T-helper 9 cell (primary cell): ENCODE data around the gene FAM118A.
"Not testable (repeated sequence)": the region's sequence is repeated elsewhere in the genome, so short reads cannot be mapped to it uniquely, and the experiment has no call there.

Source experiments
- DNase-seq: peaks from one replicate; pipeline ENCODE4 v3.0.0-alpha.2; 2020

FAM118A gene

DNA sequence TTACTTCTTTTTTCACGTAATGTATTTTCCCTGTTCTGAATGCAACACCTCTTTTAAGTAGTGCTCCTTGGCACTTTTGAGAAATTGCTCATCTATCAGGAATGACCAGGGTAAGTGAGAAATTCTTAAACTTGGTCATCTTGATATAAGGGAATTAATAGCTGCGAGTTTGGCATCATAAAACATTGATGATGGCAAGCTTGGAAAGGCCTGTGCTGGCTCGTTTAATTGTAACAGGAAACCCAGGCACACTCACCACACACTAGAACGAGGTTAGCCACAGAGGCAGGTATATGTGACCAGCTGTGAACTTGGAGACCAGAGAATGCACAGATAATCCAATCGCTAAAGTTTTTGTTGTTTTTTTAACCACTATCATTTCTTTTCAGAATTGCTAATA, 24.3 kb downstream of the FAM118A start:
- DNase-seq: no peak

DNA sequence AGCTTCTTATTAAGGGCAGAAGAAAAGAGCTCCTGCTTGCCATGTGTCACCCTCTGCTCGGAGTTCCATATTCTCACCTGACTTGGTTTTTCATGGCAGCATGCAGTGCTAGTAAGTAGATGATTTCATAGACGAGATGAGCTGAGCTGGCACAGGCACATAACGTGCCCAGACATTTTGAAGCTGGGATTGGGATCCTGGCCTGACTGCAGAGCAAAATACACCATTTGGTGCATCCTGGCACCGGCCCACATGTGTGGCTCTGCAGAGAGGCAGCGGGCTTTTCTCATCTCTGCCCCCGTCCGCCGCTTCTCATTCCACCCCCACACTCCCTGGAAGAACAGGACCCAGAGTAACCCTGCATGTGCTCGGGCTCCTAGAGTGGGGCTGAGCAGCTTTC, 24.8 kb downstream of the FAM118A start:
- DNase-seq: no peak

DNA sequence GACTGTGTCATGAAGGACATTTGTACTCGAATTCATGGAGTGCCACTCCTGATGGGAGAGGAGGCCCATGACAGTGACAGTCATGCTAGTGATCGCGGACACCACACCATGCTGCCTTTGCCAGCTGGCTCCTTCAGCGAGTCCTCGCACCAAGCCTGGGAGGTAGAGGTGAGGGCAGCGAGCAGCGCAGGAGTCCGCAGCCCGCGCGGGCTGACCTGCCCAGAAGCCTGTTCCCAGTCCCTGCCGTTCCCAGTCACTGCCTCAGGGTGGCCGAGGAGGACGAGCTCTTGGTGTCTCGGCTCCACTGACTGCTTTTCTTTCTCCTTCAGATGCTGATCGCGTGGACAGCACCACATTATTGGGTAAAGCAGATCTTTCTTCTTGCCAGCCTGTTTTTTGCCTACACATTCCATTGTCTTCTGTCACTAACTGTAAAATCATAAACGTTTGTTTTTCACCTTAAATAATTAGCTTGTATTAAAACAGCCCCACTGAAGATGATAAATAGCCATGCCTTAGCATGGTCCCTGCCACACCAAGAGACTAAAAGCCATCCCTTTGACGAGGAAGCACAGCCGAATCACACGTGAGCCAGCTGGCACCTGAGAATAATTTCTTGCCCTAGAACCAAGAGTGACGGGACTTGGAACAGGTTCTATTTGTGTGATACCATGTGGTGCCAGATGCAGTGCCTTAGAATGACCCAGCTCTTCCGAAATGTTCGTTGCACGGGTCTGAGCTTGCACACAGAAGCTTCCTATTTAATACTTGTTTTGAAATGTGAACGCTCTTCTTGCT, 25.5 kb downstream of the FAM118A start:
- no peak for DNase-seq

- DNase-seq: no peak
Measured at GRCh38 chr22:45335854-45336522, 26.3 kb downstream of the FAM118A start.

GRCh38 chr22:45336971-45337431, 27.3 kb downstream of the FAM118A start:
- no peak for DNase-seq

- DNase-seq: no peak
Measured at GRCh38 chr22:45337536-45337935, 27.8 kb downstream of the FAM118A start.

DNA sequence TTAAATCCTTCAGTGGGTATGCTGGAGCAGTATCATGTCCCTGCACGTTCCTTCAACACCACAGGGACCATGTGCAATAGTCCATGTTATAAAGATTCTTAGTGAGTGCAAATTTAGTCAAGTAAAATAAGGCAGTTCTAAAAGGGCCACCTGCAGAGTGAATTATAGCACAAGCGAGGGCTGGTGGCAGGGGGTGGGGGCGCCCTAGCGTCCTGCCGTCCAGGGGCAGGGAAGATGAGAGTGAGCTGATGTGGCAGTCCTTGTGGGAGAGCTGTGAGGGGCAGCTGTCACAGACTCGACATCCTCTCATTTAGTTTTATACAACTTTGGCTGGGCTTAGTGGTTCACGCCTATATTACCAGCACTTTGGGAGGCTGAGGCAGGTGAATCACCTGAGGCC, 29.1 kb downstream of the FAM118A start:
- DNase-seq: no peak

DNA sequence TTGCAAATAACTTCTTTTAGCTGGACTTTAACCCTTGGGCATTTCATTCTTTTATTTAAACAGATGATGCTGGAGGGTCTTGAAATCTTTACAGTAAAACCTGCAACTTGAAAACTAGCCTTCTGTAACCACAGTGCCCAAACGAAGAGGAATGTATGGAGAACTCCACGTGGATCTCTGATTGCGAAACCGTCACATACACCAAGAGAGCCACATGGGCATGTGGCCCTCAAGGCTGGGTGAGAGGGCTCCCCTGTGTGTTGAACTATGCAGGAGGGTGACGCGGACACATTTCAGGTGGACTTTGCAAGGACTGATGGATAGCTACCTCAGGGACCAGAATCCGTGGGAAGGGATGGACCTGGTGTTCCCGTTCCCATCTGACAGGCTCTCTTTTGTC, 30.6 kb downstream of the FAM118A start:
- DNase-seq: no peak

- DNase-seq: no peak
Measured at GRCh38 chr22:45341498-45341897, 31.8 kb downstream of the FAM118A start.

- no peak for DNase-seq
Measured at GRCh38 chr22:45343143-45343542, 33.4 kb downstream of the FAM118A start.

GRCh38 chr22:45344334-45344733, 34.6 kb downstream of the FAM118A start:
- DNase-seq: no peak

DNA sequence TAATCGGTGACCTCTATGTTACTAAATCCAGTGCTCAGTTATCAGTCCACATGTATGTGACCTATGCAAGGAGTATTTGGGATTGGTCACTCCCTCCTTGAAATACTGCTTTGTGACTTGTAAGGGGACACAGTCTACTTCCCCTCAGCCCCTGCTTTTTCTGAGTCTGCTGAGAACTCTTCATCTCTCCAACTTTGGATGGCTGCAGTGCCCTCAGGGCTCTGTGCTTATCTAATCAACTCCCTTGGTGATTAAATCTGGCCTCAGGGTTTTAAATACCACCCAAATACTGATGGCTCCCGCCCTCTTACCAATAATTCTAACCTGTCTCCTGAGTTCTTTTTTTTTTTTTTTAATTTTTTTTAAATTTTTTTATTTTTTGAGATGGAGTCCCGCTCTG, 40.2 kb downstream of the FAM118A start:
- no peak for DNase-seq

GRCh38 chr22:45351956-45352355, 42.2 kb downstream of the FAM118A start:
- no peak for DNase-seq

- DNase-seq: not testable (repeated sequence)
Measured at GRCh38 chr22:45352757-45353156, 43.0 kb downstream of the FAM118A start.

DNA sequence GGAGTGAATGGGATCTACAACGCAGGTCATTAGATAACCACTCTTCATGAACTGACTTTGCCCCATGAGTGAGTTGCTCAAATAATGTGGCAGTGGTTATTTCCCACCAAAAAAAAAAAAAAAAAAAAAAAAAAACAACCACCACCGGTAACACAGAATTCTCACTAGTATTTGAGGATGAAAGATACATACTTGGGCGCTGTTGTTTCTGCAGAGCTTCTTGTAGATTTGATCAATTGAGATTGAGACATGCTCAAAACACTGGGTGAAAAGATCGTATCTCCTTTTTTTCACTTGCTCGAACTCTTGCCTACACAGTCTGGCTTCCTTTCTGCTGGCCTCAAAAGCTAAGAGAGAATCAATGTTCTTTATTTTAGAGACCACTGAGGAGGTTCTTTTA, 44.1 kb downstream of the FAM118A start:
- no peak for DNase-seq

GRCh38 chr22:45357490-45357889, 47.8 kb downstream of the FAM118A start:
- DNase-seq: no peak

DNA sequence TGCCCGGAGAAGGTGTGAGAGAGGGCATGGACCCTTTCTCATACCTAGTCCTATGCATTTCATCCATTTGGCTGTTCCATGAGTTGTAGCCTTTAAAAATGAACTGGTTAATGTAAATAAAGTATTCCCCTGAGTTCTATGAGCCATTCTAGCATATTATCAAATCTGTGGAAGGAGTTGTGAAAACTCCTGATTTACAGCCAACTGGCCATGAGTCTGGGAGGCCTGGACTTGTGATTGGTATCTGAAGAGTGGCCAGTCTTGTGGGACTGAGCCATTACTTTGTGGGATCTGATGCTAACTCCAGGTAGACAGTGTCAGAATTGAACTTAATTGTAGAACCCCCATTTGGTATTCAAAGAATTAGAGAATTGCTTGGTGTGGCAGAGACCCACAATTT, 48.4 kb downstream of the FAM118A start:
- DNase-seq: no peak

- no peak for DNase-seq
Measured at GRCh38 chr22:45359627-45360026, 49.9 kb downstream of the FAM118A start.

DNA sequence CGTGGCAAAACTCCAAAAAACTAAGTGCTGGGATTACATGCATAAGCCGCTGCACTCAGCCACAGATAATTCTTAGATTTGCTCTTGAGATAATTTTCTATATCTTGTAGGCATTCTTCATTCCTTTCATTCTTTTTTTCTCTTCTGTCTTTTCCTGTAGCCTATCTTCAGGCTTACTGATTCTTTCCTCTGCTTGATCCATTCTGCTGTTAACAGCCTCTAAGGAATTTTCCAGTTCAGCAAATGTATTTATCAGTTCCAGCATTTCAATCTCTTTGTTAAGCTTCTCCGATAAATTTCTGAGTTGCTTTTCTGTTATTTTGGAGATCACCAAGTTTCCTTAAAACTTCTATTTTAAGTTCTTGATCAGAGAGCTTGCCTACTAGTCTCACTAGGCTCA, 57.0 kb downstream of the FAM118A start:
- DNase-seq: no peak

DNA sequence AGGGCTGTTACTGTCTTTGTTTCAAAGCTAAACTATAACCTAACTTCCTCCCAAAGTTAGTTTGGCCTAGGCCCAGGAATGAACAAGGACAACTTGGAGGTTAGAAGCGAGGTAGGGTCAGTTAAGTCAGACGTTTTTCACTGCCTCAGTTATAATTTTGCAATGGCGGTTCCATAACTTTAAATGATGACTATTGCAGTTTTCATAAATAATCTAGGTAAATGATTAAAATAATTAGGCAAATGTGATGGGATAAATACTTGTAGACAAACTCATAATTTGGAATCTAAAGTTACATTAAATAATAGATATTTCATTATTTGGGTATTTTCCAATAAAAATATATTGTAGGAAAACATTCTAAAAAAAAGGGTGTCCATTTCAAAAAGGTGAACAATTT, 63.9 kb downstream of the FAM118A start:
- not testable (repeated sequence) for DNase-seq

- DNase-seq: no peak
Measured at GRCh38 chr22:45376009-45376408, 66.3 kb downstream of the FAM118A start.

DNA sequence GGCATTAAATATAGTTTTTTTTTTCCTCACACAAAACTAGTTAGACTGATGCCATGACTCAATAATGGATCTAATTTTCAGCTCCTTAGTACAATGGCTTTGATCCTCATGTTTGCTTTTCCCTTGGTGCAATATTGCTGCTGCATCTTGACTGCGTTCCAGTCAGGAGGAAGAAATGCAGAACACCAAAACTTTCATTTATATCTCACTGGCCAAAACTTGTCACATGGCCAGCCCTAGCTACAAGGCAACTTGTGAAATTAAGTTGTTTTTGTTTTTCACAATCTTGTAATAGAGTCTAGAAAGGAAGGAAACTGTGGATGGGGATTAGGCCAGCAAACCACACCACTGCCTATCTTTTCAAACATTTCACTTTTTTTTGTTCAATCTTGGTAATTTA, 67.0 kb downstream of the FAM118A start:
- no peak for DNase-seq

GRCh38 chr22:45381348-45381747, 71.6 kb downstream of the FAM118A start:
- no peak for DNase-seq

GRCh38 chr22:45389546-45389945, 79.8 kb downstream of the FAM118A start:
- no peak for DNase-seq
